ENCODE measurements around the gene MRPL40.

Gene MRPL40

GRCh38 chr22:19432133-19432851 is at the start of gene MRPL40:
Gene MRPL40, plus strand, starts transcription at chr22:19432545. Its CDS starts 10 bp downstream, at chr22:19432555.
- peak within 1 kb of the TSS; percentile 93 for H3K4me3 ChIP-seq (ENCODE audit: low read depth, low read length)
- no peak for TF ChIP-seq CTCF (IDR thresholded peaks at IDR 0.05; ENCODE audit: low read depth, low read length, missing control alignments)
- DNase-seq (ENCODE audit: low read depth) = peak; percentile 84

GRCh38 chr22:19383292-19383691 is 49.1 kb upstream of the MRPL40 start:
- DNase-seq (ENCODE audit: low read depth) = no peak
- TF ChIP-seq CTCF (IDR thresholded peaks at IDR 0.05; ENCODE audit: low read depth, low read length, missing control alignments) = no peak
- no peak overlapping the region for H3K4me3 ChIP-seq (ENCODE audit: low read depth, low read length)

- H3K4me3 ChIP-seq (ENCODE audit: low read depth, low read length) = no peak overlapping the region
- DNase-seq (ENCODE audit: low read depth) = no peak
- TF ChIP-seq CTCF (IDR thresholded peaks at IDR 0.05; ENCODE audit: low read depth, low read length, missing control alignments) = no peak
Observed at GRCh38 chr22:19385221-19385906, 47.0 kb upstream of the MRPL40 start.

GRCh38 chr22:19386248-19386647 is 46.1 kb upstream of the MRPL40 start:
- DNase-seq (ENCODE audit: low read depth) = no peak
- H3K4me3 ChIP-seq (ENCODE audit: low read depth, low read length) = no peak overlapping the region
- TF ChIP-seq CTCF (IDR thresholded peaks at IDR 0.05; ENCODE audit: low read depth, low read length, missing control alignments) = no peak

GRCh38 chr22:19387038-19387437 is 45.3 kb upstream of the MRPL40 start:
- no peak for DNase-seq (ENCODE audit: low read depth)
- no peak for TF ChIP-seq CTCF (IDR thresholded peaks at IDR 0.05; ENCODE audit: low read depth, low read length, missing control alignments)

GRCh38 chr22:19387575-19387974 is 44.8 kb upstream of the MRPL40 start:
- H3K4me3 ChIP-seq (ENCODE audit: low read depth, low read length) = no peak overlapping the region
- no peak for DNase-seq (ENCODE audit: low read depth)
- no peak for TF ChIP-seq CTCF (IDR thresholded peaks at IDR 0.05; ENCODE audit: low read depth, low read length, missing control alignments)

More at GRCh38 chr22:19387038-19387437, 45.3 kb upstream of the MRPL40 start:
- H3K4me3 ChIP-seq (ENCODE audit: low read depth, low read length) = no peak overlapping the region
